Myocyte (in vitro differentiated cells): ENCODE results near the gene SH3BP5L. TPM values are rescaled to one million over a fixed set of nuclear protein-coding genes. Genes with fewer than 3 reads are reported as not detected.
A peak's percentile ranks its signal among the peaks of the same experiment; 100 is the strongest.
"Not testable (repeated sequence)": the region's sequence is repeated elsewhere in the genome, so short reads cannot be mapped to it uniquely, and the experiment has no call there.

Source experiments
- DNase-seq: peaks from one replicate; pipeline ENCODE4 v3.0.0-alpha.2; 2012; ENCODE audit warnings: low read depth
- total RNA-seq: library from RNA; depleted of rRNA; stranded (reverse); fragments of >200 nt; gene quantifications from 2 replicates; pipeline ENCODE4 v1.2.3, GENCODE V29; 2014

The SH3BP5L gene
- total RNA-seq, 1 donor from 2014 or later: 30.9 TPM

DNA sequence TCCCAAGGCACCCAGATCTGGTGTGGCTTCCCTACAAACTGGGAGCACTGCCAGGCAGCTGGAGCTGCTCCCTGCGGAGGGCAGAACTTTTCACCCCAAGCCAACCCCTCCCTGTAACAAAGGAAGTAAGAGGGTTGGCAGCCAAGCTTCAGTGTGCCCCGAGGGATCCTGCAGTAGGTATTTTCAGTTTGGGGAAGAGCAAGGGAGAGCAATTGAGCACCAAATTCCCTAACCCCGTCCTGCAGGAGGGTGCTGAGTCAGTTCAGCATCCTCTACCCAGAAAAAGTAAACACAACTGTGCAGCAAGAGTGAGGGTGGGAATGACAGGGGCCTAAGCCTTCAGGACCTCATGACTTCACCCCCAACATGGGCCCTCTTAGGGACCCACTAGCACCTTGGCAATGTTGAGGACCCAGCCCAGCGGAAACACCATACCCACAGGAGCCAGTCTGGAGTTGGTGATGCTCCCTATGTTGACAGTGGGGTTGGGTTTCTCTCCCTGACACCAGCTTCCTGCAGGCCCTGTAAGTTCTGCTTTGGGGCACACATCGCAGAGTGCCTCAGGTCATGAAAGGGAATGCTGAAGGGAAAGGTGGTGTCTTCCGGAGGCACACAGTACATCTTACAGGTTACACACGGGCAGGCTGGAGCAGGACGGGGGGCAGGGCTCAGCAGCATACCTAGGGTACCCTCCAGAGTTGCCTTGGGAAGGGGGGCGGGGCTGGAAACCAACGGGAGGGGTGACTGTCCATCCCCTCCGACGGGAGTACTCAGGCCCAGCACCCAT lies 14.8 kb downstream of the SH3BP5L start:
- DNase-seq: no peak

DNA sequence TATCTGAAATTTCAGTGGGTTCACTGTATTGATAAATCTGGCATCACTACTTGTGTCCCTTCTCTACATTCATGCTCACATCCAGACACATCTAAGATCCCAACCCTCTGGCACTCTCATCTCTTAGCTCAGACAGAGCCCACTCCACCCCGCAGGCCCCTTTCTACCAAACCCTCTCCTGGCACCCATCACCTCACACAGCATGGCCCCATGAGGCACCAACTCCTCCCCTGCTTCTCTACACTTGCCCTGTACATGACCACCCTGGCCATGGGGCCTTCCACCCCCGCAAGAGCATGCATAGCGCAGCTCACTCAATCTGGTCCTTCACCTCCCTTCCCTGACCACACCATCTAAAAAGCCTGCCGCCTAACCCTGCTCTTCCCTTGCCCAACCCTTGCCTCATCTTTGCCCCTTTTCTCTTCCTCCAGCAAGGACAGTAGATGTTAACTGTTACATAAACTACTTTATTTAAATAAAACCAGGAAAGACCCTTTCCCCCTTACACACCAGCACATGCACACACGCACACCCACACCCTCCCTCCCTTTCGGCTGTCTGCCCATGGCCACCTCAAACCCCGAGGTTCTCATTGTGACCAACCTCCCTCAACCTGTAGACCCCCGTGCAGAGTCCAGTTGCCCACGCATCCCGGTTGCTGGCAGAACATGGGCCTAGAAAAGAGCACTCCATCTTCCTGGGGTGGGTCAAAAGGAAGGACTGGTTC lies 15.6 kb downstream of the SH3BP5L start:
- DNase-seq: no peak

DNA sequence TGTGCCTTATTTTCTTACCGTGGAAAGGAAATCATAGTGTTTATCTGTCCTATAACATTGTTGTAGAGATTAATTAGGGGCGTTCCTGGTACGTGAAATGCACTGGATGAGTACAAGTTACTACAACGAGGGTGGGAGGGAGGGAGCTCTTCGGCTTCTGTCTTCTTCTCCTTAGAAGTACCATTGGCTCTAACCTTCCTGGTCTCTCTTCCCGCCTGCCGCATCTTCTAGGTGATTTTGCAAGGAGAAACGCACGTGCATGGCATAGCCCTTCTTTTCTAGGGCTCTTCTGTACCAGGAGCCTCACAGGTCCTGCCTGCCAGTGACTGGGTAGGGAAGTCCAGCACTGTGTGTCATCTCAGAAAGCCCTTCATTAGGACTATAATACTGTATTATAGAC lies 16.8 kb downstream of the SH3BP5L start:
- DNase-seq: no peak

DNA sequence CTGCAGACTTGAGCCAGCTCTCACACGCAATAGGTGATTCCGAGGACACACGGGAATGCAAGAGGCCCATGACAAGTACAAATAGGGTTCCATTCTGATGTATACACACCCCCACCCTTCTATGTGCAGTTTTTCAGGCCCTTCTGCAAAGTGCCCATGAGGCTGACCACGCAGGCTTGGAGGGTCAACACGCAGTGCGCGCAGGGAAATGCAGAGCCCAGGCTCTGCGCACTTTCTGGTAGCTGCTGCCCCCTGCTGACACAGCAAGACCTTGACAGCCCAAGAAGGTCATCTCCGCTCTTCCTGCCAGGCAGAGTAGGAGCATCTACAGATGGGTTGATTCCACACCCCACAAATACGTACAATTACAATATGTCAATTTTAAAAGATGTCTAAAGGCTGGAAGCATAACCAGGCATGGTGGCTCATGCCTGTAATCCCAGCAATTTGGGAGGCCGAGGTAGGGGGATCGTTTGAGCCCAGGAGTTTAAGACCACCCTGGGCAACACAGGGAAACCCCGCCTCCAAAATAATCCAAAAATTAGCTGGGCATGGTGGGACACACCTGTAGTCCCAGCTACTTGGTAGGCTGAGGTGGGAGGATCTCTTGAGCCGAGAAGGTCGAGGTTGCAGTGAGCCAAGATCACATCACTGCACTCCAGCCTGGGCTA lies 18.5 kb downstream of the SH3BP5L start:
- peak; percentile 47 for DNase-seq

DNA sequence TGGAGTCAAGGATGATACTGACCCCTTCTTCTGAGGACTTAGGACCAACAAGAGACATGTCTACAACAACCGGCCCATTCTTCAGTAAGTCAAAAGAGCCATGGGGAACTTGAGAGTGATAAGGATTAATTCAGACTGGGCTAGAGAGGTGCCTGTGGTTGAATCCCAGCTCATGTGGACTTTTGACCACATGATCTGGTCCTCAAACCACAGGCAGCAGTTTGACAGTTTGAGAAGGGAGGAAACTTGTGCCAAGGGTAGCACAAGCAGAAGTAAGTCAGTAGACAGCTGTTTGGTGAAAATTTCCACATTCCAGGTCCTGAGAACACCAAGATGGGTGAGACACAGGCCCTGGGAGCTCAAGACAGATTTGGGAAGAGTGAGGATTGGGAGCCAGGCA lies 19.8 kb downstream of the SH3BP5L start:
- peak; percentile 88 for DNase-seq

DNA sequence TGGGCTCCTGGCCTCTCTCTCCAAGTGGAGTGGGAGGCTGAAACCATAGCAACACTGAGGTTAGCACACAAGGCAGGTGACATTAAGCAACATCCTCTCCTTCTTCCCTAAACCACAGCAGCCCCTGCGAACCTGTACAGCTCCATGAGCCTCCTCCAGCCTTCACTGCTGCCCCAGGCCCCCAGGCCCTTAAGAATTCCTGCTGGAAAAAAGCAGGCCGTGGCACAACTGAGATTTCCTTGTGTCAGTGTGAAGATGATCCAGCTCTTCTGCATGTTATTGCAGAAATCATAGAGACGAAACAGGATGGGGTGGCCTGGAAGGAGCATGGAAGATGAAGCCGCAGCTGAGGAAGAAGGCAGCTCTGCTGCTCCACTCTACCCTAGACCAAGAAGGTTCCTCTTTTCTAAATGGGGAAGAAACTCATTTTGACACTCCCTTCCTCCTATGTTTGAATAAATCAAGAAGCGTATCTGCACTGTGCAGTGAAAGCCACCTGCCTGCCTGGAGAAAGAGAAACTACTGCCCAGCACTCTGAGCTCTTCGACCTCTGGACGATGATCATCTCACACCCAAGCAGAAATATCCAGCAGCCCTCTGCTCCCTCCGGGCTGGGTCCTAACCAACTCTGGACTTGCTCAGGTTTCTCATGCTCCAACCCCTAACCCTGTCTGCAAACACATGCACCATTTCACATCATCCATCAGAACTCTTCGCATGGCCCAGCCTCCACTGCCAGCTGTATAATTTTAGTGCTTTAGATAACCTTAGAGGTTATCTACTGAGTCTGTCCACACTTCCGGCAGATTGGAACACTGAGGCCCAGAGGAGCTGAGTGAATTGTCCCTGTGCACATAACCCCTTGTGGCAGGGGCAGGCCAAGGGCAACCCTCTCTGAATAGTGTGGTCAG lies 20.7 kb downstream of the SH3BP5L start:
- no peak for DNase-seq

DNA sequence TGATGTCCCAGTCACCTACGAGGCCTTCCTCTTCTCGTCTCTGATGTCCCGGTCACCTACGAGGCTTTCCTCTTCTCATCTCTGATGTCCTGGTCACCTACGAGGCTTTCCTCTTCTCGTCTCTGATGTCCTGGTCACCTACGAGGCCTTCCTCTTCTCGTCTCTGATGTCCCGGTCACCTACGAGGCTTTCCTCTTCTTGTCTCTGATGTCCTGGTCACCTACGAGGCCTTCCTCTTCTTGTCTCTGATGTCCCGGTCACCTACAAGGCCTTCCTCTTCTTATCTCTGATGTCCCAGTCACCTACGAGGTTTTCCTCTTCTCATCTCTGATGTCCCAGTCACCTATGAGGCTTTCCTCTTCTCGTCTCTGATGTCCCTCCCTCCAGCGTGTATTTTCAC lies 22.2 kb downstream of the SH3BP5L start:
- not testable (repeated sequence) for DNase-seq

DNA sequence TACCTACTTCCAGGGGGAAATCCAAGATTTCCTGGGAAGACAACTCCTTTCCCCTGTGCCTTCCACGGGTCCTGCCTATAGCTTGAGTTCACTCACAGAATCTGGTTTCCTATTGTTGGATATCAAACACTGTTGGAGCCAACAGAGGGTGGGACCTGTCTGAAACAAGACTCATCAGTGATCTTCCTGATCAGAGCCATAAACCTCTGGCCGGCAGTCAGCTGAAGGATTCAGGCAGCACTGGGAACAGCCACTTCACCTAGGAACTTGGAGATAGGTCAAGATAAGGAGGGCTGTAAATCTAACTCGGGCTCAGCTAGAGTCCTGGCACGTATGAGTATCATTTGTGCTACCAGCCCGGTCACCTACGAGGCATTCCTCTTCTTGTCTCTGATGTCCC lies 23.3 kb downstream of the SH3BP5L start:
- no peak for DNase-seq

DNA sequence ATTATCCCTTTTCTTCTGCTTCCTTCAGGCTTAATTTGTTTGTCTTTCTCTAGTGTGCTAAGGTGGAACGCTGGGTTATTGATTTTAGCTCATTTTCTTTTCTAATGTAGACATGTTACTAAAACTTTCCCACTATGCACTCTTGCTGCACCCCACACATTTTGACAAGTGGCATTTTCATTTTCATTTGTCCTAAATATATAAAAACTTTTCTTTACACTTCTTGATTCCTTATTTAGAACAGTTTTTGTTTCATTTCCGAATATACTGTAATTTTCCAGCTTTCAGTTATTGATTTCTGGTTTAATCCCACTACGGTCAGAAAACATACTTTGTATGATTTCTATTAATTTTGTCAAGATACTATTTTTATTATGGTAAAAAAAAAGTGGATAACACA lies 25.3 kb downstream of the SH3BP5L start:
- no peak for DNase-seq

DNA sequence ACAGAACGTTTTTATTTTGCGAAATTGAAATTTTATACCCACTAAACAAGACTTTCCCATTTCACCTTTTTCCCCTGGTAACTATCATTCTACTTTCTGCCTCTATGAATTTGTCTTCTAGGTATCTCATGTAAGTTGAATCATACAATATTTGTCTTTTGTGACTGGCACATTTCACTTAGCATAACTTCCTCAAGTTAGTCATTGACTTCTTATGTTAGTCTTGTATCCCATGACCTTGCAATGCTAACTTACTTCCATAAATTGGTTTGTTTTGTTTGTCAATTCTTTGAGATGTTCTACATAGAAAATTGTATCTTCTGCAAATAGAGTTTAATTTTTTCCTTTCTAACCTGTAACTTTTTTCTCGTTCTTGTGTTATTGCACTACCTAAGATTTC lies 26.9 kb downstream of the SH3BP5L start:
- no peak for DNase-seq

DNA sequence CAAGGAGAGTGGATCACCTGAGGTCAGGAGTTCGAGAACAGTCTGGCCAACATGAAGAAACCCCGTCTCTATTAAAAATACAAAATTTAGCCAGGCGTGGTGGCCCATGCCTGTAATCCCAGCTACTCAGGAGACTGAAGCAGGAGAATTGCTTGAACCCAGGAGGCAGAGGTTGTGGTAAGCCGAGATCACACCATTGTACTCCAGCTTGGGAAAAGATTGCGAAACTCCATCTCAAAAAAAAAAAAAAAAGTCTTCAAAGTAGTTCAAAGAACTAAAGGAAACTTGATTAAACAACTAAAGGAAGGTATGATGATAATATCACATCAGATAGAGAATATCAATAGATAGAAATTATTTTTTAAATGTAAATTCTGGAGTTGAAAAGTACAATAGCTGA lies 31.1 kb downstream of the SH3BP5L start:
- not testable (repeated sequence) for DNase-seq

DNA sequence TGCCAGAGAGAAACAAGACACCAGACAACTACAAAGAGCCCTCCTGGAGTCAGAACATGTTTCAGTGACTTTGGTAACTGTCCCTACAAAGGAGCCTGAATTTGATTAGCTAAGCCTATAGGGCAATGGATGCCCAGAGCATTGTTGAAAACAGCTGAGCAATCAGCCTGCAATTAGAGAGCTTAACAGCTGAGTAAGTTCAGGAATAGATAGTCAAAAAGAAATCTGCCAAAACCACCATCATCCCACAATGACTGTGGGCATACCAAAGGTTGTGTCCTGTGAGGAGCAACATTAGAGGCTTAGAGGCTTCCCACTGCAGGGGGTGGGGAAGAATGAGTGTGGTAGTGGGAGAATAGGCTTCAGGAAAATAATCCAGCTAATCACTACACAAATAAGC lies 32.1 kb downstream of the SH3BP5L start:
- peak; percentile 85 for DNase-seq

DNA sequence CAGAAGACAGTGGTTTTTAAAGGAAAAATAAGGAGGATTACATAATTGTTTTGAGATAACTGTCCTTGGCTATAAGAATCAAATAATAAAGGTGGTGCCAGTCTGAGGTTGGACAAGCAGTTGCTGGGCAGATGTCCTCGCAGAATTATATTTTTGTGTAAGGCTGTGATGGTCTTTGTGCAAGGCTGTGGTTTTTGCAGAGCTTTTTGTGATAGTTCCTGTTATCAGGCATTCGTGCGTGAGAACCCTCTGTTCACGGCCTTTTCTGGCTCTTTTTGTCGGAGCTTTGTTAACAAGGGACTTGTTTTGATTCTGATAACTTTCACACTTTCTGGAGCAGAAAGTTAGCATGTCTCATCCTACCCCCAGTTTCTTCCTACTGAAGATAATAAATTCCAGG lies 33.4 kb downstream of the SH3BP5L start:
- no peak for DNase-seq

DNA sequence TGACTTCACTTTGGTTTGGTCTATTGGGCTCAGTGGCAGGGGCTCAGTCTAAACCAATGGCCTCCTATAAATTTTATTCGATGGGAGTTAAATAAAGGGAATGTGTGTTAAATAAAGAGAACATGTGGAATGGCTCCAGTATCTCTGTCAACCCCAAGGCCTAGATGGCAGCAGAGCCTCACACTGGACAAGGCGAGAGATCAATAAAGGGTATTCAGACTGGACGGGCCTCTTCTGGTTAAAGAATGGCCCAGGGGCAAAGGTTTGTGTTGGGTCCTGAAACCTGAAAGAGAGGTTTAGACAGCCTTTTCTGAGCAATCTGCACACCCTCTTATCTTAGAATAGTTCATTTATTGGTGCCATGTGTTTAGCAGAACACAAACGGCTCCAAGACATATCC lies 34.7 kb downstream of the SH3BP5L start:
- no peak for DNase-seq

DNA sequence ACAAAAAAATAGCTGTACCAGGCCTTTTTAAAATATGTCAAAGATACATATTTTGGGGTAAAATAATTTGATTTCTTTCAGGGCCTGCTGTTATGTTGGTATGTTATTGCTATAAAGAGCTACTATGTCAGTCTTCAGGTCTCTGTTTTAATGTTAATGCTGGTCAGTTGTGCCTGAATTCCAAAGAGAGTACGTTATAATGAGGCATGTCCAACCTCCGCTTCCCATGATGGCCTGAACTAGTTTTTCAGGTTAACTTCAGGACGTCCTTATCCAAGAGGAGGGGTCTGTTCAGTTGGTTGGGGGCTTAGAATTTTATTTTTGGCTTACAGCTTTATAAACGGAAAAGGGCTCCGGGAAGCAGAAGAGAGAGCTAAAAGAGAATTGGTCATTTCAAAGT lies 35.3 kb downstream of the SH3BP5L start:
- DNase-seq: no peak

DNA sequence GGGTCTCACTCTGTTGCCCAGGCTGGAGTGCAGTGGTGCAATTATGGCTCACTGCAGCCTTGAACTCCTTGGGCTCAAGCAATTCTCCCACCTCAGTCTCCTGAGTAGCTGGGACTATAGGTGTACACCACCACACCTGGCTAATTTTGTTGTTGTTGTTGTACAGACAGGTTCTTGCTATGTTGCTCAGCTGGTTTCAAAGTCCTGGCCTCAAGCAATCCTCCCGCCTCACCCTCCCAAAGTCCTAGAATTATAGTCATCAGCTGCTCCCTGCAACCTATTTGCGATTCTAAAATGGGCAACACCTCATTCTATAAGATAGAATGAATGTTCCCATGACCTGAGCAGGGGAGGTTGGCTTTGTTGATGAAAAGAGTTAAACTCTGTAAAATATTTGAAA lies 36.4 kb downstream of the SH3BP5L start:
- not testable (repeated sequence) for DNase-seq

DNA sequence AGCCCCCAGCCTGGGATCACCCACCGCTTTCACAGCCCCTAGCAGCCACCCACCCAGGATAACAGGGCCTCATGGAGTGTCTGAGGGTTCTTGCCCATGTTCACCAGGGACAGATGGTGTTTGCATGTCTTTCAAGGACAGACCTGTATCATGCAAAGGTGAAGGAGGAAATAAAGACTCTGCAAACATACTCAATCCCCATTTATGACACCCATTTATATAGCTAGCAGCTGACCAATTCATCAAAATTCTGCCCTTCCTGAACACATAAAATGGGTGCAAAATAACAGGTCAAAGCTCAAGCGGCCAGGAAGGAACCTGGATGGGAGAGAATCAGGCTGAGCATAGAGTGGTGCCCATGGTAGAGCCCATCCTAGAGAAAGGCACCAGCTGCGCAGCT lies 37.4 kb downstream of the SH3BP5L start:
- no peak for DNase-seq

DNA sequence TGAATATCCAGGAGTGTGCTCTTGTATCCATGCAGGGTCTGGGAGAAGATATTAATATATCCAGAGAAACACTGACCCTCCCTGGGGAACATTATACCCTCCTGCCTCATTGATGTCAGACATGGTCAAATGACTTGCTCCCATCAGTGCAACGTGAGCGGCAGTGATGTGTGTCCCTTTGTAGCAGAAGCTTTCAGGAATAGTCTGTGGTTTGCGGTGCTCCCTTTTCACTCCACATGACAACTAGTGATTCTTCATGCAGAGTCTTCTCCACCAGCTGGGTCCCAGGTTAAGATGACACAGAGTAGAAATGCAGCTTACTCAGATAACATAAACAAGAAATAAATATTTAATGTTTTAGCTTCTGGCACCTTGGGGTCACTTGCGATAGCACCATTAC lies 38.3 kb downstream of the SH3BP5L start:
- DNase-seq: peak; percentile 57

DNA sequence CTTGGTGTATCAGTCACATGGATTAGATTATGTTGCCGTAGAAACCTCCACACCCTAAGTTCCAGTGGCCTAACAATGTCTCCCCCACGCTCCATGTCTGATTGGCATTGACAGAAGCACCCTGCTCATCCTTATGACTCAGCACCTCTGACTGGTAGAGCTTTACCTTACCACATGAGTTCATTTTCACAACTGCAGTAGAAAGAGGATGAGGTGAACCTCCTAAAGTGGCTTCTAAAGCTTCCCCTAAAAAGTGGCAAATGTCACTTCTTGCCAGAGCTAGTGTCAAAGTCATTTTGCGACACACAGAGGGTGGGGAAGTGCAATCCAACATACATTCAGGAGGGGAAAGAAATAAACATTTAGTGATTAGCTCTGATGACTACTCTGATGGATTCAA lies 39.6 kb downstream of the SH3BP5L start:
- DNase-seq: peak; percentile 79

DNA sequence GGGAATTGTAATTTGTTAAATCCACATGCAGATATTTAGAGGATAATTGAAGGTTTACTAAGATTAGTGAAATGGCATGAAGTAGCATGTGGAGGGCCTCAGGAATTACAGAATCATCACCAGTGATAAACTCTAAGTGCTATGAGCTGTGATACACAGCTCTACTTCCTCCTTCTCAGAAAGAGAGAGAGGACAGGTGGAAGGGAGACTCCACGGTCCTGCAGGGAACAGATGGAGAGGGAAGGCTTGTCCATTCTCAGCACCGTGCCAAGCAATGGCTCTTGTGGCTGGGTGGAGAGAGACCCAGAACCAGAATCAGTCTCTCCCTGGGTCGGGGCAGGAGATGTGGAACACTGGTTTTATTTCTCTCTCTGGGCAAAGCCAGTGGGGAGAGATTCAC lies 42.3 kb downstream of the SH3BP5L start:
- no peak for DNase-seq

DNA sequence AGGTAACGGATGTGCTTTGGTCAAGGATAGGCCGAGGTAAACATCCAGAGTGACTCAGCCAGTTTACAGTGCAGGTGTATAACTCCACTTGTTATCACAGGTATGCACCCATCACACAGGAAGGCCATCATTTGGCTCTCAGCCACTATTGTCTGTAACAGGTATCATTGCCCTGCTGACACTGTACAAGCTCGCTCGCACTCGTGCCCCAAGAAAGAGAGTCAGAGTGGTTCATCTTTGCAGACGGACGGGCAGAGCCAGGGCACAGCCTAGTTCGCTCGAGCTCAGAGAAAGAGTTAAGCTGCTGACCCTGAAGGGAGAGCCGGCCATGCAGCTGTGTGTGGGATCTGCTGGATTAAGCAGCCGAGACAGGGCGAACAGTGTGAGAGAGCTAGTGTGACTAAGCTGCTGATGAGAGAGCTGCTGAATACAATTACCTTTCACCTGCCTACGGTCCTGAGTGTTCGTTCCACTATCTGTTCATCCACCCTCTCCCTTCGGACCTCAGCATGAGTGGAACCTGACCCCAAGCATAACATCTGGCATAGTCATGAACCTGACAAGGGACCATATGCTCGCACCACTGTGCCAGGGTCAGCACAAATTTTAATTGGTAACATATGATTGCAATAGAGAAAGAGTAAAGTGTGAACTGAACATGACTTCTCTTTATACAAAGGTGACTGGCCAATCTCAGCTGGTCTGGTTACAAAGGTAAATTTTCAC lies 43.1 kb downstream of the SH3BP5L start:
- no peak for DNase-seq
